ENCODE measurements around the gene CNIH2. TPM values are rescaled to one million over a fixed set of nuclear protein-coding genes. Genes with fewer than 3 reads are reported as not detected.

The CNIH2 gene
- polyA plus RNA-seq, 1 donor from 2014 or later = 47.9 TPM

DNA sequence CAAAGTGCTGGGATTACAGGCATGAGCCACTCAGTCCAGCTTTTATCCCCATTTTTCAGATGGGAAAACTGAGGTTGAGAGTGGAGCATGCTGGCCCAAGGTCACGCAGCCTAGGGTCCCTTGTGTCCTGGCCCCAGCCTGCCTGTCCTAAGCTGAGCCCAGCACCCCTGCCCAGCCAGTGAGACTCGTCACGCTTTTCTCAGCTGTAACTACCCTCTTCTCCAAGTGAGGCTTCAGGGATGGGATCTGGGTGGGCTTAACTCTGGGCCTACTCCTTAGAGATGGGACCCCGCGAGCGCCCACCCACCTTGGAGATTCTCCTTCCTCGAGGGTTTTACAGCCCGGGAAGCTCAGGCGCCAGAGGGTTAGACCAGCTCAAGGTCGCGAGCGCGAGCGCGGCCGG lies 13.3 kb downstream of the CNIH2 start:
- H3K4me3 ChIP-seq (ENCODE audit: low read length) = peak overlapping the region; percentile 73
- no peaks in the 10 kb centered on the region for H3K36me3 ChIP-seq (ENCODE audit: insufficient read depth, low read length)
- no peaks in the 10 kb centered on the region for H4K20me1 ChIP-seq (ENCODE audit: insufficient read depth)
- H3K4me2 ChIP-seq (ENCODE audit: low read length) = no peak overlapping the region
- no peaks in the 10 kb centered on the region for H3F3A ChIP-seq (ENCODE audit: insufficient read depth, low read length, poor library complexity, severe bottlenecking)
- H3K9ac ChIP-seq (ENCODE audit: low read length) = peak overlapping the region; percentile 78
- no peaks in the 10 kb centered on the region for H3K9me3 ChIP-seq (ENCODE audit: low read length)
- no peak overlapping the region for H2AFZ ChIP-seq (ENCODE audit: low read depth, low read length)
- TF ChIP-seq REST (IDR thresholded peaks at IDR 0.05; ENCODE audit: borderline replicate concordance) (no peak), POLR2AphosphoS5 (IDR thresholded peaks at IDR 0.05) (peak; percentile 39)
- H3K27me3 ChIP-seq (ENCODE audit: insufficient read depth, low read depth, low read length) = peaks cover 32% of the 10 kb centered on the region
- H3K9me2 ChIP-seq (ENCODE audit: insufficient read depth, low read length) = no peaks in the 10 kb centered on the region
- H3K79me2 ChIP-seq (replicated peaks; ENCODE audit: insufficient read depth, low read length) = peaks cover 17% of the 10 kb centered on the region
- H3K27ac ChIP-seq (ENCODE audit: low read length) = no peak overlapping the region

DNA sequence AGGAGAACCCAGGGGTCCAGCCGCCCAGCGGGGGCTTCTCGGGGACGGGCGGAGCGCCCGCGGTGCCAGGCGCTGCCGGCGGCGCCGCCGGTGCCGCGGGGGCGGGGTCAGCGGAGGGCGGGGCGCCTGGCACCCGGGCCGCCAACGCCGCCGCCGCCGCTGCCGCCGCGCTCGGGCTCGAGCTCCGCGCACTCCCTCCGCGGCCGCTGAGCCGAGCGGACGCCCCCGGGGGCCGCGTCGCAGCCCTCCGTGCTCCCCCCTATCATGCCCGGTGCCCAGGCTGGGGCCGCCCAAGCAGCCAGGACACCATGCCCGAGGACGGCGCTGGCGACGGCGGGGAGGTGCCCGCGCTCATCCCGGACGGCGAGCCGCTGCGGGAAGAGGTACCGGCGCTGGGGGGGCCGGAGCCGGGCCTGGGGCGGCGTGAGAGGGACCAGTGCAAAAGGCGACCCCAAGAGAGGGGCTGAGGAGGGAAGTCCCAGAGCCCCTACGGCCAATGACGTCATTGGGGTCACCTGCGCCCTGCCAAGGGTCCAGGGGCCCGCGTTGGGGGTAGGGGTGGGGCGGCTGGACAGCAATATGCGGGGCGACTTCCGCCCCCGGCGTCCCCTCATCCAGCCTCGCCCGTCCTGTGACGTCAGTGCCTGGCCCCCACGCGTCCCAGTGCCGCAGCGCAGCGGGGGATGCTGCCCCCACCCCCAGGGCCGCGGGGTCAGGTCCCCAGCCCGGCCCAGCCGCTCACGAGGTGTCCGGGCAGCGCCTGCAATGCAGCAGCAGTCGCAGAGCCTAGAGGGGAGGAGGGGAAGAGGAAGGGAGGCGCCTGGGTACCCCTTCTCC lies 13.9 kb downstream of the CNIH2 start, which contains the start of gene TMEM151A:
Gene TMEM151A, plus strand, starts transcription at position 189 of the 837 bp plus-strand sequence. Its CDS starts 120 bp downstream, at position 309.
- TF ChIP-seq MXI1 (conservative IDR thresholded peaks at IDR 0.05; ENCODE audit: poor library complexity, severe bottlenecking) = peak; percentile 21
- TF ChIP-seq EZH2 (IDR thresholded peaks at IDR 0.05; ENCODE audit: borderline replicate concordance, insufficient read depth, low read length, poor library complexity, severe bottlenecking) = no peak
- no peak for TF ChIP-seq SMC3 (conservative IDR thresholded peaks at IDR 0.05; ENCODE audit: poor library complexity)
- no peak for TF ChIP-seq EP300 (conservative IDR thresholded peaks at IDR 0.05; ENCODE audit: poor library complexity, severe bottlenecking)
- peak; percentile 17 for TF ChIP-seq REST (IDR thresholded peaks at IDR 0.05; ENCODE audit: borderline replicate concordance)
- peak within 1 kb of the TSS; percentile 78 for H3K9ac ChIP-seq (ENCODE audit: low read length)
- no peak within 1 kb of the TSS for H3K4me2 ChIP-seq (ENCODE audit: low read length)

More for the DNA sequence above, 13.9 kb downstream of the CNIH2 start, which contains the start of gene TMEM151A:
- Histone ChIP-seq H3K9me2 (ENCODE audit: insufficient read depth, low read length) (no peaks in the 10 kb centered on the region), H3K9me3 (ENCODE audit: low read length) (no peaks in the 10 kb centered on the region), H3K36me3 (ENCODE audit: insufficient read depth, low read length) (no peaks in the 10 kb centered on the region), H3K4me3 (ENCODE audit: low read length) (peak within 1 kb of the TSS; percentile 73), H3K27ac (ENCODE audit: low read length) (no peak within 1 kb of the TSS), H3F3A (ENCODE audit: insufficient read depth, low read length, poor library complexity, severe bottlenecking) (no peaks in the 10 kb centered on the region), H2AFZ (ENCODE audit: low read depth, low read length) (peak within 1 kb of the TSS; percentile 4), H4K20me1 (ENCODE audit: insufficient read depth) (no peaks in the 10 kb centered on the region), H3K79me2 (replicated peaks; ENCODE audit: insufficient read depth, low read length) (peaks cover 15% of the 10 kb centered on the region), H3K27me3 (ENCODE audit: insufficient read depth, low read depth, low read length) (peaks cover 32% of the 10 kb centered on the region)

All from neural cell (in vitro differentiated cells).